ENCODE measurements around the gene ANP32E. TPM values are rescaled to one million over a fixed set of nuclear protein-coding genes. Genes with fewer than 3 reads are reported as not detected.

Gene ANP32E
- total and polyA plus RNA-seq, 8 donors, result 4.8 to 15.3 (median 8.7) TPM

GRCh38 chr1:150262388-150263320 is 26.7 kb upstream of the ANP32E start:
- H3K36me3 ChIP-seq, result peaks cover 0 to 15% (median 4%) of the 10 kb centered on the region in 3 donors
- WGBS, 2 donors, result 72 to 77% methylated on average over 6 of the region's 6 CpGs
- H3K9me3 ChIP-seq, result no peaks in the 10 kb centered on the region
- FAIRE-seq (no peak), ATAC-seq (no peak), DNase-seq (no peak)
- no peak overlapping the region for H3K27ac ChIP-seq
- peaks cover 0 to 6% (median 0%) of the 10 kb centered on the region in 3 donors for H3K4me1 ChIP-seq
- intact Hi-C loops (cut with DNase I), result no loop called here
- no peaks in the 10 kb centered on the region for H3K27me3 ChIP-seq
- no peak overlapping the region for H3K4me3 ChIP-seq
- TF ChIP-seq CTCF (IDR thresholded peaks at IDR 0.05), result no peak

- no peak overlapping the region for H3K27ac ChIP-seq
- no peak for DNase-seq
- no peak for TF ChIP-seq CTCF (IDR thresholded peaks at IDR 0.05)
- ATAC-seq, result no peak
- no peak for FAIRE-seq
- no peaks in the 10 kb centered on the region for H3K27me3 ChIP-seq
- no peaks in the 10 kb centered on the region for H3K9me3 ChIP-seq
- H3K36me3 ChIP-seq, result peaks cover 0 to 13% (median 4%) of the 10 kb centered on the region in 3 donors
- intact Hi-C loops (cut with DNase I), result no loop called here
- no peak overlapping the region for H3K4me3 ChIP-seq
- peaks cover 0 to 3% (median under 1%) of the 10 kb centered on the region in 3 donors for H3K4me1 ChIP-seq
- WGBS, 2 donors, result 76 to 85% methylated on average over 6 of the region's 6 CpGs
Measured at GRCh38 chr1:150261367-150261766, 25.5 kb upstream of the ANP32E start.

- peak overlapping the region; percentile 1 to 48 (median 40) for H3K27ac ChIP-seq
Measured at GRCh38 chr1:150259758-150260669, 24.1 kb upstream of the ANP32E start.

GRCh38 chr1:150259217-150259616 is 23.3 kb upstream of the ANP32E start:
- no peak for ATAC-seq
- FAIRE-seq, result no peak
- H3K36me3 ChIP-seq, result no peaks in the 10 kb centered on the region
- H3K9me3 ChIP-seq, result no peaks in the 10 kb centered on the region
- no peak overlapping the region for H3K27ac ChIP-seq
- no peak for DNase-seq
- 47 to 52% methylated on average over 4 of the region's 4 CpGs for WGBS, 2 donors
- peaks cover 0 to 8% (median 7%) of the 10 kb centered on the region in 3 donors for H3K4me1 ChIP-seq
- no peak for TF ChIP-seq CTCF (IDR thresholded peaks at IDR 0.05)
- no peak overlapping the region for H3K4me3 ChIP-seq
- intact Hi-C loops (cut with DNase I), result no loop called here
- H3K27me3 ChIP-seq, result no peaks in the 10 kb centered on the region

More at GRCh38 chr1:150259758-150260669, 24.1 kb upstream of the ANP32E start:
- Histone ChIP-seq H3K36me3 (peaks cover 0 to 6% (median 0%) of the 10 kb centered on the region in 3 donors), H3K9me3 (no peaks in the 10 kb centered on the region), H3K27me3 (no peaks in the 10 kb centered on the region), H3K4me3 (peak overlapping the region in 1 of 4 donors; percentile 5), H3K4me1 (peaks cover 0 to 8% (median 7%) of the 10 kb centered on the region in 3 donors)
- FAIRE-seq (no peak), DNase-seq (peak; percentile 60 to 82 (median 70)), ATAC-seq (peak; percentile 73 to 84 (median 79))
- 8 to 11% methylated on average over 11 of the region's 11 CpGs for WGBS, 2 donors
- no peak for TF ChIP-seq CTCF (IDR thresholded peaks at IDR 0.05)
- intact Hi-C loops (cut with DNase I), result no loop called here

Measured in pancreas (tissue), 10 donors.